MCF 10A (cell line): ENCODE results near the gene PGLYRP1. TPM values are rescaled to one million over a fixed set of nuclear protein-coding genes. Genes with fewer than 3 reads are reported as not detected.

Source experiments
- BruUV-seq: library from RNA; stranded (reverse); fragments of 400-500 nt; replicated peaks from 2 replicates; lab custom pipeline; 2021; lab: Mats Ljungman, UMichigan
- CTCF ChIA-PET: fragments of 300-600 bp; sonication (Branson Sonifier 250); formaldehyde crosslinking; extraction: SDS; loops from one replicate; lab custom pipeline; 2021; ENCODE audit warnings: antibody characterized with exemption, inconsistent platforms; lab: Yijun Ruan, JAX
- POLR2A ChIA-PET: fragments of 300-600, 350-650 bp; sonication (Branson Sonifier 250); formaldehyde crosslinking; extraction: SDS; loops from one replicate; lab custom pipeline; 2020; ENCODE audit warnings: antibody characterized with exemption, inconsistent platforms; lab: Yijun Ruan, JAX
- DNase-seq: peaks from one replicate; pipeline ENCODE4 v3.0.0-alpha.2; 2018; ENCODE audit not compliant: unreplicated experiment
- H3K27ac Mint-ChIP-seq: one replicate; pipeline ENCODE4 v1.8.0; 2022; ENCODE audit warnings: mild to moderate bottlenecking, low read depth, mixed read lengths; ENCODE audit not compliant: unreplicated experiment
- H3K27me3 Mint-ChIP-seq: one replicate; pipeline ENCODE4 v1.8.0; 2022; ENCODE audit warnings: mixed read lengths; ENCODE audit not compliant: insufficient read depth, unreplicated experiment
- H3K36me3 Mint-ChIP-seq: one replicate; pipeline ENCODE4 v1.8.0; 2022; ENCODE audit warnings: mild to moderate bottlenecking, moderate library complexity, mixed read lengths; ENCODE audit not compliant: insufficient read depth, unreplicated experiment
- H3K4me1 Mint-ChIP-seq: one replicate; pipeline ENCODE4 v1.8.0; 2022; ENCODE audit warnings: mixed read lengths; ENCODE audit not compliant: insufficient read depth, unreplicated experiment
- H3K4me3 Mint-ChIP-seq: one replicate; pipeline ENCODE4 v1.8.0; 2022; ENCODE audit warnings: mild to moderate bottlenecking, moderate library complexity, mixed read lengths; ENCODE audit not compliant: unreplicated experiment
- H3K9me3 Mint-ChIP-seq: one replicate; pipeline ENCODE4 v1.8.0; 2022; ENCODE audit warnings: mixed read lengths; ENCODE audit not compliant: unreplicated experiment
- CTCF ChIP-seq: fragments of 200-600 bp; IDR thresholded peaks from one replicate; pipeline ENCODE4 v1.8.0; 2022; ENCODE audit warnings: antibody characterized with exemption, mild to moderate bottlenecking; ENCODE audit not compliant: unreplicated experiment
- intact Hi-C: fragments of 100-400 bp; cut with micrococcal nuclease; formaldehyde crosslinking; loops from 2 replicates; pipeline ENCODE4 v1.14.1; 2022
- total RNA-seq: library from RNA; stranded (reverse); gene quantifications from 2 replicates; pipeline ENCODE4 v1.2.3, GENCODE V29; 2022

The PGLYRP1 gene
- total RNA-seq, 1 experiment from 2014 or later: not detected

GRCh38 chr19:46000491-46001246 lies 22.2 kb downstream of the PGLYRP1 start:
- CTCF ChIA-PET: no interaction called here
- intact Hi-C loops: no loop called here
- peaks cover 22% of the 10 kb centered on the region for H3K36me3 Mint-ChIP-seq
- no peaks in the 10 kb centered on the region for H3K9me3 Mint-ChIP-seq
- no TSS peak for BruUV-seq
- H3K27ac Mint-ChIP-seq: no peak overlapping the region
- no peak for TF ChIP-seq CTCF
- peak; percentile 9 for DNase-seq
- peaks cover 33% of the 10 kb centered on the region for H3K4me1 Mint-ChIP-seq
- no peak overlapping the region for H3K4me3 Mint-ChIP-seq
- H3K27me3 Mint-ChIP-seq: no peaks in the 10 kb centered on the region
- POLR2A ChIA-PET: no interaction called here

DNA sequence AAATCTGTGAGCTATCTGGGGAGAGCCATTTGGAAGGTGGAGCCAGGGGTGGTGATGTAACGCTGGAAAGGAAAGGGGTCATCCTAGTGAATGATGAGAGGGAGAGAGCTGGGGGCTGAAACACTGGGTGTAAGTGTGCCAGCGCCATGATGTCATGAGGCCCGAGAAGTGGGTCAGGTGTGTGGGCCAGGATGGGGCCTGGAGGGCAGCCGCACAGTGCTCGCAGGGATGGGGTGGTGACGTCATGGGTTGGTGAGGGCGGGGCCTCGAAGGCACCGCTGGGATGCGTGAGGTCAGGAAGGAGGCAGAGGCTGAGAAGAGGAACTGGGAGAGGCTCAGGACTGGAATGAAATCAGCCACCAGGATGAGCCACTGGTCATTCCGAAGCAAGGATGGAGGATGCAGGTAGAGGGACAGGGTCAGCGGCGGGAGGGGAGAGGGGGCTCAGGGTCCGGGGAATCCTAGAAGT lies 23.2 kb downstream of the PGLYRP1 start:
- ChIA-PET POLR2A (no interaction called here), CTCF (interaction anchor here (1.1 to 2.1 kb wide), 2 partner anchors 10 to 18 kb away, joined by 3 to 8 read pairs; no protein-coding TSS in a partner anchor)
- no peak for TF ChIP-seq CTCF
- intact Hi-C loops: loop anchor here (10.0 kb wide), 1 partner anchor 115 kb away; the partner anchor contains the start of gene IRF2BP1
- no peaks in the 10 kb centered on the region for H3K27me3 Mint-ChIP-seq
- H3K4me3 Mint-ChIP-seq: no peak overlapping the region
- BruUV-seq: no TSS peak
- H3K36me3 Mint-ChIP-seq: peaks cover 22% of the 10 kb centered on the region
- no peaks in the 10 kb centered on the region for H3K9me3 Mint-ChIP-seq
- DNase-seq: no peak
- peaks cover 33% of the 10 kb centered on the region for H3K4me1 Mint-ChIP-seq
- no peak overlapping the region for H3K27ac Mint-ChIP-seq

- Mint-ChIP-seq H3K9me3 (no peaks in the 10 kb centered on the region), H3K27ac (no peak overlapping the region), H3K27me3 (no peaks in the 10 kb centered on the region), H3K4me3 (no peak overlapping the region), H3K4me1 (peaks cover 33% of the 10 kb centered on the region), H3K36me3 (peaks cover 15% of the 10 kb centered on the region)
- no TSS peak for BruUV-seq
- intact Hi-C loops: loop anchor here (10.0 kb wide), 1 partner anchor 114 kb away; the partner anchor contains the start of gene IRF2BP1
- DNase-seq: no peak
- POLR2A ChIA-PET: no interaction called here
- CTCF ChIA-PET: interaction anchor here (1.1 to 2.1 kb wide), 2 partner anchors 11 to 18 kb away, joined by 3 to 8 read pairs; no protein-coding TSS in a partner anchor
- no peak for TF ChIP-seq CTCF
Measured at GRCh38 chr19:45998834-45999233, 24.0 kb downstream of the PGLYRP1 start.

GRCh38 chr19:45996933-45997332 lies 25.9 kb downstream of the PGLYRP1 start:
- POLR2A ChIA-PET: interaction anchor here (0.6 to 3.2 kb wide), 2 partner anchors 15 to 111 kb away, joined by 5 to 22 read pairs; partner anchors contain the start of gene IRF2BP1
- intact Hi-C loops: loop anchor here (10.0 kb wide), 1 partner anchor 112 kb away; the partner anchor contains the start of gene IRF2BP1
- no TSS peak for BruUV-seq
- no peak overlapping the region for H3K27ac Mint-ChIP-seq
- TF ChIP-seq CTCF: no peak
- no peaks in the 10 kb centered on the region for H3K9me3 Mint-ChIP-seq
- no peak overlapping the region for H3K4me3 Mint-ChIP-seq
- H3K27me3 Mint-ChIP-seq: no peaks in the 10 kb centered on the region
- no peak for DNase-seq
- peaks cover 33% of the 10 kb centered on the region for H3K4me1 Mint-ChIP-seq
- H3K36me3 Mint-ChIP-seq: peaks cover 6% of the 10 kb centered on the region
- CTCF ChIA-PET: interaction anchor here (0.6 to 1.2 kb wide), 3 partner anchors 14 to 188 kb away, joined by 3 to 5 read pairs (median 5); no protein-coding TSS in a partner anchor
